ENCODE measurements around the gene CFAP57.
A peak's percentile ranks its signal among the peaks of the same experiment; 100 is the strongest.
"Not testable (repeated sequence)": the region's sequence is repeated elsewhere in the genome, so short reads cannot be mapped to it uniquely, and the experiment has no call there.

CFAP57 gene

GRCh38 chr1:43171876-43172526 lies at the start of gene CFAP57, which contains the start of gene EBNA1BP2:
CFAP57 (plus strand) TSS chr1:43172330; CDS start chr1:43172754, 424 bp downstream.
EBNA1BP2 (minus strand) TSS chr1:43172290; CDS start chr1:43172118, 172 bp downstream.
- DNase-seq, result peak; percentile 90 to 93

- DNase-seq, result no peak
Observed at GRCh38 chr1:43123031-43123430, 49.1 kb upstream of the CFAP57 start.

- no peak for DNase-seq
Observed at GRCh38 chr1:43128816-43129215, 43.3 kb upstream of the CFAP57 start.

GRCh38 chr1:43129426-43129825 lies 42.7 kb upstream of the CFAP57 start:
- DNase-seq, result no peak

GRCh38 chr1:43134068-43134467 lies 38.1 kb upstream of the CFAP57 start:
- no peak for DNase-seq

GRCh38 chr1:43134640-43135039 lies 37.5 kb upstream of the CFAP57 start:
- DNase-seq, result no peak

GRCh38 chr1:43135857-43136781 lies 36.0 kb upstream of the CFAP57 start:
- DNase-seq, result no peak

GRCh38 chr1:43137445-43138052 lies 34.6 kb upstream of the CFAP57 start:
- no peak for DNase-seq

GRCh38 chr1:43139295-43139694 lies 32.8 kb upstream of the CFAP57 start:
- DNase-seq, result not testable (repeated sequence)

- DNase-seq, result no peak
Observed at GRCh38 chr1:43140010-43140409, 32.1 kb upstream of the CFAP57 start.

GRCh38 chr1:43140583-43140982 lies 31.5 kb upstream of the CFAP57 start:
- DNase-seq, result no peak

- peak; percentile 7 to 34 for DNase-seq
Observed at GRCh38 chr1:43143441-43143888, 28.7 kb upstream of the CFAP57 start.

GRCh38 chr1:43144237-43144636 lies 27.9 kb upstream of the CFAP57 start:
- DNase-seq, result no peak

- peak; percentile 36 to 50 for DNase-seq
Observed at GRCh38 chr1:43147625-43148327, 24.4 kb upstream of the CFAP57 start.

GRCh38 chr1:43149889-43150288 lies 22.2 kb upstream of the CFAP57 start:
- DNase-seq, result no peak

GRCh38 chr1:43152866-43153265 lies 19.3 kb upstream of the CFAP57 start:
- DNase-seq, result no peak

- no peak for DNase-seq
Observed at GRCh38 chr1:43153443-43153842, 18.7 kb upstream of the CFAP57 start.

GRCh38 chr1:43156026-43156425 lies 16.1 kb upstream of the CFAP57 start:
- no peak for DNase-seq

- DNase-seq, result no peak
Observed at GRCh38 chr1:43165162-43165561, 7.0 kb upstream of the CFAP57 start.

GRCh38 chr1:43165765-43166164 lies 6.4 kb upstream of the CFAP57 start:
- no peak for DNase-seq

GRCh38 chr1:43171312-43171875 lies 736 bp upstream of the CFAP57 start:
- DNase-seq, result no peak

GRCh38 chr1:43172527-43172972 lies 420 bp downstream of the CFAP57 start:
- peak; percentile 80 to 83 for DNase-seq

Data from activated CD4-positive, alpha-beta T cell treated with anti-CD3 and anti-CD28 coated beads, Interleukin-2, amount 50 U/mL, for 48 hours (primary cell).